GM21576 (cell line): ENCODE measurements around the gene TMF1.
A peak's percentile ranks its signal among the peaks of the same experiment; 100 is the strongest.

Experiments
- ATAC-seq: cut with Tn5 transposase; IDR thresholded peaks from one replicate; pipeline ENCODE4 v1.9.1; 2021; ENCODE audit warnings: mild to moderate bottlenecking, moderate library complexity; ENCODE audit not compliant: unreplicated experiment

Gene TMF1, protein sequence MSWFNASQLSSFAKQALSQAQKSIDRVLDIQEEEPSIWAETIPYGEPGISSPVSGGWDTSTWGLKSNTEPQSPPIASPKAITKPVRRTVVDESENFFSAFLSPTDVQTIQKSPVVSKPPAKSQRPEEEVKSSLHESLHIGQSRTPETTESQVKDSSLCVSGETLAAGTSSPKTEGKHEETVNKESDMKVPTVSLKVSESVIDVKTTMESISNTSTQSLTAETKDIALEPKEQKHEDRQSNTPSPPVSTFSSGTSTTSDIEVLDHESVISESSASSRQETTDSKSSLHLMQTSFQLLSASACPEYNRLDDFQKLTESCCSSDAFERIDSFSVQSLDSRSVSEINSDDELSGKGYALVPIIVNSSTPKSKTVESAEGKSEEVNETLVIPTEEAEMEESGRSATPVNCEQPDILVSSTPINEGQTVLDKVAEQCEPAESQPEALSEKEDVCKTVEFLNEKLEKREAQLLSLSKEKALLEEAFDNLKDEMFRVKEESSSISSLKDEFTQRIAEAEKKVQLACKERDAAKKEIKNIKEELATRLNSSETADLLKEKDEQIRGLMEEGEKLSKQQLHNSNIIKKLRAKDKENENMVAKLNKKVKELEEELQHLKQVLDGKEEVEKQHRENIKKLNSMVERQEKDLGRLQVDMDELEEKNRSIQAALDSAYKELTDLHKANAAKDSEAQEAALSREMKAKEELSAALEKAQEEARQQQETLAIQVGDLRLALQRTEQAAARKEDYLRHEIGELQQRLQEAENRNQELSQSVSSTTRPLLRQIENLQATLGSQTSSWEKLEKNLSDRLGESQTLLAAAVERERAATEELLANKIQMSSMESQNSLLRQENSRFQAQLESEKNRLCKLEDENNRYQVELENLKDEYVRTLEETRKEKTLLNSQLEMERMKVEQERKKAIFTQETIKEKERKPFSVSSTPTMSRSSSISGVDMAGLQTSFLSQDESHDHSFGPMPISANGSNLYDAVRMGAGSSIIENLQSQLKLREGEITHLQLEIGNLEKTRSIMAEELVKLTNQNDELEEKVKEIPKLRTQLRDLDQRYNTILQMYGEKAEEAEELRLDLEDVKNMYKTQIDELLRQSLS

DNA sequence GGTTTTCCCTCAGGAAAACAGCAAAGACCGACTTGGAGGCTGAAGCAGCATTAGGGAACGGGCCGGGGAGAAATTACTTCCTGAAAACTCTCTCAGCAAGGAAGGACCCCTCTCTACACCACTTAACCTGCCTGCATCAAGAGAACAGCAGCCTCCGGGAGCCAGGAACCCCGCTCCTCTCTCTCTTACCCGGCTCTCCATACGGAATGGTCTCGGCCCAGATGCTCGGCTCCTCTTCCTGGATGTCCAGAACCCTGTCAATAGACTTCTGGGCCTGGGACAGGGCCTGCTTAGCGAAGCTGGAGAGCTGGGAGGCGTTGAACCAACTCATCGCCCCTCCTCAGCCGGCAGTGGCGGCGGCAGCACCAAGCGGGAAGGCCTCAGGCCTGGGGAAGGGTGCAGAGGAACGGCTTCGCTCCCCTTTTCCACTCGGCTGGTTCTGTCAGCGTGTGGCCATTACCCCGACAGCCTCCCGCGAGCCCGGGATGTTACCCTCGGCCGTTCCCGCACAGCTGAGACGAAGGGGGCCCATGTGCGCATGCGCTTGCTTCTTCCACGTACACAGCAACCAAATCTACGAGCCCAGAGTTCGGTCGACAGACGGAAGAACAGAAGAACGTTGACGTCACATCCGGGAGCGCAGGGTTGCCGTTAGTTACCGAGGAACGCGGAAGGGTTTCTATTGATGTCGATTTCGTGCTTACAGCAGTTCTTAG, at the start of gene TMF1:
TMF1 (minus strand) TSS at position 578 of the 716 bp plus-strand sequence; CDS start at position 331, 247 bp downstream.
- ATAC-seq = peak; percentile 98

DNA sequence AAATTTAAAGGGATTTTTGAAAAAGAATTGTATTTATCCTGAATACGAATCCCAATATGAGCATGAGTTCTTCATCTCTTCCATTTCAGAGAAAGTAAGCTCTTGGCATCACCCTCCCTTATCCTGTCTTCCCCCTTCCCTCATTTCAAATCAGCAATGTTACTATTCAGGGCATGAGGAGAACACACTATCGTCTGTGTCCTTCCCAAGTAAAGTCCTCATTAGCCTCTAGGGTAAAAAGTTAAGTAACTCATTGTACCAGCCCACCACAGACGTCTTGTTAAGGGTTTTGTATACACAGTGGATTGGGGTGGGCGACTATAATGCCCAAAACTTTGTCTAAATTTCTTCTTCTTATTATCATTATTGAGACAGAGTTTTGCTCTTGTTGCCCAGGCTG, 47.4 kb upstream of the TMF1 start:
- no peak for ATAC-seq

DNA sequence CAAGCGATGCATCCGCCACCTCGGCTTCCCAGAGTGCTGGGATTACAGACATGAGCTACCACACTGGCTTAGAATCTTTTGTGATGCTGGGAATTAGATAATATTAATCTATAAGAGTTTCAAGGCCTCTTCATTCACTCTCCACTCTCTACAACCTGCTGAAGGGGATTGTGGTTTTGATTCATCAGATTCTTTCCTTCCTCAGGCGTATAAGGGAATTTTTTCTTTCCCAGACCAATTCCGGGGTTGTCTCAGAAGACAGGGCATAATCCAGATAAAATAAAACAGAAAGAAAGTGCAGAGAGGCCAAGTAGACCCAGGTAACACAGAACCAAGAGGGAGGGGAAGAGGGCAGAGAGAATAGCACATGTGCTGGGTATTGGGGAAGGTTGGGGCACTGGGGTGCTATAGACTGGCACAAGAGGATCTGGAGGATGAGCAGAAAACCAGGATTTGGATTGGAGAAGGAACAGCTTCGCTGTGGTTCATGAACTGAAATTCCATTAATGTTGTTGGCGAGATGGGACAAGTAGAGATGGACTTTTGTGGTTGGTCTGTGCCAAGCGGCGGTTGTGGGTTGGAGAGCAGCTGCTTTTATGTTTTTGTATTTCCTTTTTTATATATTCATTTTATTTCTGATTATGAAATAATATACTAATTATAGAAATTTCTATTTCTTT, 45.4 kb upstream of the TMF1 start:
- ATAC-seq = no peak

DNA sequence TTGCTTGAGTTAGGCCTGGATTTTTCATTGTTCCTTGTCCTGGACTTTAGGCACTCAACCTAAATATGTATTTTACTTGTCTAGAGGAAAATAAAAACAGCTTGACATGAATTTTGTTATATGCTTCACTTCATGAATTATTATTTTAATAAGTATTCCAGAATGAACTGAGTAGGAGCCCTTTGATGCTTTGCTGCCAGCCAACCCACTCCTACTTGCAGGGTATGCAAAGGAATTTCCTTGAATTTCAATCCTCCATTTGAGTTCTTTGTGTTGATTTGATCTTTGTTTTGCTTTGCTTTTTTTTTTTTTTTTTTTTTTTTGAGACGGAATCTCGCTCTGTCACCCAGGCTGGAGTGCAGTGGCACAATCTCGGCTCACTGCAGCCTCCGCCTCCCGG, 44.2 kb upstream of the TMF1 start:
- ATAC-seq = no peak

DNA sequence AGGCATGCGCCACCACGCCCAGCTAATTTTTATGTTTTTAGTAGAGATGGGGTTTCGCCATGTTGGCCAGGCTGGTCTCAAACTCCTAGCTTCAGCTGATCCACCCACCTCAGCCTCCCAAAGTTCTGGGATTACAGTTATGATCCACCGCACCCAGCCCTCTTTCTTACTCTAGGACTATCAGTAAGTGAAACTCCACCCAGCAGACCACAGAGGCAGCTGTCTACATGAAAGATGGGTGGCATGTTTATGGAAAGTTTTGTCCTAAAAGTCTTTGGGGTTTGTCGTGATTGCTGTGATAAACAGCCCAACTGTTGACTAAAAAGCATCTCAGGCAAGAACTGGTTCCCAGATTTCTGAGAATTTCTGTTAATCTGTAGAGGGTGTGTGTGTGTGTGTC, 43.5 kb upstream of the TMF1 start:
- ATAC-seq = no peak

DNA sequence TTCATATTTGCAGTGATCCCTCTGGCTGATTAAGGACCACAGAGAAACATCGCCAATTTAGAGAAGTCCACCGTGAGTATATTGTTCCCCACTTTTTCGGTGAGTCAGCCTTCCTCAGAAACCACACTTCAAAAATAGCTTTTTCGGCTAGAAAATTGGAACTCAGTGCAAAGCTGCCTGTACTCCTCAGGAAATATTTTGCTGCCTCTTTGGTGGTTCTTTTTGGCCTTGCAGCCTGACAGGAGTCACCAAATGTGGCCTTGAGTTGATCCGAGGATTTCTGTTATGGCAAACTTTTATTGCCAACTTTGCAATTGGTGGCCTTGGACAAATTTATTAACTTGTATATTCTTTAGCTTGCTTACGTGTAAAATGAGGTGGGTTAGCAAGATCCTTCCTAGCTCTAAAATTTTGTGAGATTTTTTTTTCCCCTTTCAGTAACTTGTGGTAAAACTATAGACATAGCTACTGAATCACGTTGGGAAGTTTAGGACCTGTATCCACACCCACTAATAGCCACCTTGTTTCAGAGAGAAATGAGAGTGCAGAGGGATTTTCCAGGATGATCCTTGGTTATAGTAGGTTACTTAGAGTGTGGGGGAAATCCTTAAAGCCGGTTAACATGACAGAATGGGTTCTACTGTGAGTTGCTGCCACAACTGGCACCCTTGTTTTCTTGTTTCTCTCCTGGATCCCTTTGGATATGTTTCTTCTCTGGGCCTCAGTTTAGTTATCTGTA, 42.5 kb upstream of the TMF1 start:
- ATAC-seq = no peak

DNA sequence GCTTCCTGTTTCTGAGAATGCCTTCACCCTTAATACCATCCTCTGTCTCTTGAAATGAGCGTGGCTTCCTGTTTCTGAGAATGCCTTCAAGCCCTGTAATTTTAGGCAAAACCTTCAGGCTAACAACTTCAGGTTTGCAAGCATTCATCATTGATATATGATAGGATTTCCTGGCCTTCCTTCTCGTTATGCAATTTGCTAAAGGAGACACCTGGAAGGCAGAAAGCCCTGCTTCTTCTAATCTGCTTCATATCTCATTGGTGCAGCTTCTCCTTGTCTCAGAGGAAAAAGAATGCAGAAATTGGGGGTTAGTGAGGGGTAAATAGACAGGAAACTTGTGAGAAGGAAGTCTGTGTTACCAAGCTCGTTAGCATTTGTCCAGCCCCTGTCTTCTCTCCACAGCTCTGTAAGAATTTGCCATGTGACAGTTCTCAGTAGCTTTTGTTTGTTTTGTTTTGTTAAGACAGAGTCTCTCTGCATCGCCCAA, 39.9 kb upstream of the TMF1 start:
- peak; percentile 75 for ATAC-seq

DNA sequence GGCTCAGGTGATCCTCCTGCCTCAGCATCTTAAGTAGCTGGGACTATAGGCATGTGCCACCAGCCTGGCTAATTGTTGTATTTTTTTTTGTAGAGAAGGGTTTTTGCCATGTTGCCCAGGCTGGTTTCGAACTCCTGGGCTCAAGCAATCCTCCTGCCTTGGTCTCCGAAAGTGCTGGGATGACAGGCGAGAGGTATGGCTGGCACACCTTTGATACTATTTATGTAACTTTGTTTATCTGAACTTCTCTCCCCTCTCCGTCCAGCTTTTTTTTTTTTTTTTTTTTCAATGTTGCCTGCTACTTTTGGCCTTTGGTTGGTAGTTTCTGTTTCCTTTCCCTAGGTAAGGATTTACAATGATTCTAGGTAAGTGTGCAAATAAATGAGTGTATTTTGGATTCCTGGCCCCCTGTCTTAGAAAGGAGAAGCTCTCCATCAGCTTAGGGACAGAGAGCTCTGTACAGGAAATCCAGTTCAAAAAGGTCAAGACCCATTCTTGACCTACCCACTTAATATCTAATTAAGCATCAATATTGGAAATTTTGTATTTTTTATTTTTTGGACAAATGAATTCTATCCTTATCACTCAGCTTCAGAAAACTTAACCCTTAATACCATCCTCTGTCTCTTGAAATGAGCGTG, 39.4 kb upstream of the TMF1 start:
- ATAC-seq = no peak

DNA sequence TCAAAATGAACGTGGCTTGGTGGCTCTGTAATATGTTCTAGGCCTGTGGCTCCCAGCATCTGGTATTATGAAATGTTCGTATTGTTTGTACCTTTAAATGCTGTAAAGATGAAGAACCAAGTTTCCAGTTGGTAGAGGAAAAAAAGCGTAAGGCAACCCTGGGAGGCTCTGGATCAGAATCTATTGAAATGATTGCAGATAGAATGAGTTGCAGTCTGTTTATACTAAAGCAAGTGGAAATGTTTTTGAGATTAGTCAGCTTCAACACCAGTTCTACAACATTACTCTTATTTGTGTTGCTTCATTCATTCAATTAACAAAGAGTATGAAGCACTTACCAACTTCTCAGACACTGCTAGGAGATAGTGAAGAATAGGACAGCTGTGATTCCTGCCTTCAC, 37.9 kb upstream of the TMF1 start:
- no peak for ATAC-seq

DNA sequence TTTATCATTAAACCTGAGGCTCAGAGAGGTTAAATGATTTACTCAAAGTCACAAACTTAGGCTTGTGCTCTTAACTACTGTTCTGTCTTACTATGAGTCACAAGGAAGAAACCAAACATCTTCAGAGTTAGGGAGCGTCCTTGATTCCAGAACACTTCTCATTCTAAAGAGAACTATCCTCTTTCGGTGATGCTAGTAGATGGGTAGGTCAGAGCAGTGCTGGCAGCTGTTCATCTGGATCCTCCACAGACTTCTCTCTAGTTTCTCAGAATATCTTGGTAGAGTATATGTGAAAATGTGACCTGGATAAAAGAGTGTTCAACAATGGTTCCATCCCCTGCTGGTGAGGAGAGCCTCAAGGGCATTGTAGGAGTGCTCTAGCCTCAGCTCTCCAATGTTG, 35.9 kb upstream of the TMF1 start:
- peak; percentile 16 for ATAC-seq

DNA sequence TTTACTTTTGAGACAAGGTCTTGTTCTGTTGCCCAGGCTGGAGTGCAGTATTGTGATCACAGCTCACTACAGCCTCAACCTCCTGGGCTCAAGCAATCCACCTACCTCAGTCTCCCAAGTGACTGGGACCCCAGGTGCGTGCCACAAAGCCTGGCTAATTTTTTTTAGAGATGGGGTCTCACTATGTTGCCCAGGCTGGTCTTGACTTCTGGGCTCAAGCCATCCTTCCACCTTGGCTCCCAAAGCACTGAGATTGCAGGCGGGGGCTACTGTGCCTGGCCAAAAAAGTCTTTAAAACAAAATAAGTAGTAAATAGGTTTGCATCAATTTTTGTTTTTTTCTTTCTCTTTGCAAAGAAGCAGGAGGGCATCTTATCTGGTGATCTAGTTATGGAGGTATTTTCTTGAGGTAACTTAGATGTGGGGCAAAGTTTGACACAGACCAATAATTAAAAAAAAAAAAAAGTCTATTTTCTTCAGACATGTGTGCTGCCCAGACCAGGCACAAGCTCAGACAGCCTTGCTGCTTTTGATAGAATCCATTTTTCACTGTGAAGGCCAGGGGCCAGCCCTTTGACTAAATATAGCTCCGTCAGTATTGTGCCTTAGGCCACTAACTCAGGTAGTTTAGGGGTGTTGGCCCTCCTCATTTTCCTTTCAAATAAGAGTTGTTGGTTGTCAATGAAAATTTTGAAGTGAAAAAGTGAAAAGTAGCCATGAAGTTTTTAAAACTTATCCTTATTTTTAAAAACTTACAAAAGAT, 35.1 kb upstream of the TMF1 start:
- no peak for ATAC-seq

DNA sequence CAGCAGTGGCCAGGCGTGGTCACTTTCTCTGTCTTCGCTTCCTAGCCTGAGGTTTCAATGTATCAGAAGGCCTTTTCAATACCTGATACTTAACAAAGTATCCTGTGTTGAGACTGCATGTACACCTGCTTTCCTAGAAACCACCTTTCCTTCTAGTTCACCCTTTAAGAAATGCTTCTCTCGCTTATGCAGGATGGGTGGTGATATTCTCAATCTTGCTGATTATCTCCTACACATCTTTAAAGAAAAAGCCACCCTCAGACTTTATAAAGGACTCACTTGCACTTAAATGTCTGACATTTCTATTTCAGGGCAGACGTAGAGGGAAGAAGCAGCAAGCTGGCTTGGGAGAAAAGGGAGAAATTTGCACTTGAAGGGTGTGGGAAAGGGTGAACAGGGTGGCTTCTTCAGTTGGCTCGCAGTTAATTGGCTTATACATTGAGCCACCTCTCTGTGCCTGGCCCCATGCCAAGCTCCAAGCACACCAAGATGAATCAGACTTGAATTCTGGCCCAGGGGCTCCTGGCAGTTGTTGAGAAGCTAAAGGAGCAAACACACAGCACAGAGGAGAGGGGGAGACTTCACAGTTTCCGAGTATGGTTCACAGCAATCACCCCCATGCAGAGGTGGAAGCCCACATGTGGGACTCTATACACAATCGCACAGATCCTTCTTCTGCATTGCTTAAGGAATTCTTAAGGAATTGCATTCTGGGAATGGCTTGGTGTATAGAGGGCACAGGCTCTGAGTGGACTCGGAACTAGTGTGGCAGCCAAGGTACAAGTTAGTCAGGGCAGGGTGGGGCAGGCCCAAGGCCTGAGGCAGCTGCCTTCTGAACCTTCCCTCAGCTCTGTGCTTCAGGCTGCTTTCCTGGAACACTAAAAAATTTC, 33.9 kb upstream of the TMF1 start:
- no peak for ATAC-seq

DNA sequence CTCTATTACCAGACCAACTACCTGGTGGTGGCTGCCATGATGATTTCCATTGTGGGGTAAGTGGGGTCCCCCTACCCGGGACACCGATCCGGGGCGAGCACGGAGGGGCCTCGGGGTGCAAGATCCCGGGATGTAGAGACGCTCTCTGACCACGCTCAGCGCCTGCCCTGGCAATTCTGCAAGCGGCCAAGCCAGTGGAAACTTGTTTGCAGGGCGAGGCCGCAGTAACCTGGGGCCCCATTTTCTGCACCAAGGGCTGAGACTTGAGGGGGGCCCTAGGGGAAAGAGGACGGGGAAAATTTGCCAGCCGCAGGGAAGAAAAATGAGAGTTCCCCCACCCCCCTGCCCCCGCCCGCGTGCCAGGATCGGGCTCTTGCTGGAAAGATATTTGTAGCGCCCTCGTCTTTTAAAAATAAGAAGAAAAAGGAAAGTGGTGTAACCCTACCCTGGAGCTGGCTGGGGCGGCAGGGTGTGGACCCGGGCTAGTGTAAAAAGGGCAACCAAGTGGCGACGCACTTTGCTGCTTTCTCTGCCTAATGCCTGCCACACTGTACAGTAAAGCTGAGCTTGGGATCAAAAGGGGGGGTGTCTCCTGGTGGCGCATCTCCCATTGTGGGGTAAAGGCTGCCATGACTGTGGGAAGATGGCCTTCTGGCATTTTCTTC, 33.2 kb upstream of the TMF1 start:
- ATAC-seq = no peak

DNA sequence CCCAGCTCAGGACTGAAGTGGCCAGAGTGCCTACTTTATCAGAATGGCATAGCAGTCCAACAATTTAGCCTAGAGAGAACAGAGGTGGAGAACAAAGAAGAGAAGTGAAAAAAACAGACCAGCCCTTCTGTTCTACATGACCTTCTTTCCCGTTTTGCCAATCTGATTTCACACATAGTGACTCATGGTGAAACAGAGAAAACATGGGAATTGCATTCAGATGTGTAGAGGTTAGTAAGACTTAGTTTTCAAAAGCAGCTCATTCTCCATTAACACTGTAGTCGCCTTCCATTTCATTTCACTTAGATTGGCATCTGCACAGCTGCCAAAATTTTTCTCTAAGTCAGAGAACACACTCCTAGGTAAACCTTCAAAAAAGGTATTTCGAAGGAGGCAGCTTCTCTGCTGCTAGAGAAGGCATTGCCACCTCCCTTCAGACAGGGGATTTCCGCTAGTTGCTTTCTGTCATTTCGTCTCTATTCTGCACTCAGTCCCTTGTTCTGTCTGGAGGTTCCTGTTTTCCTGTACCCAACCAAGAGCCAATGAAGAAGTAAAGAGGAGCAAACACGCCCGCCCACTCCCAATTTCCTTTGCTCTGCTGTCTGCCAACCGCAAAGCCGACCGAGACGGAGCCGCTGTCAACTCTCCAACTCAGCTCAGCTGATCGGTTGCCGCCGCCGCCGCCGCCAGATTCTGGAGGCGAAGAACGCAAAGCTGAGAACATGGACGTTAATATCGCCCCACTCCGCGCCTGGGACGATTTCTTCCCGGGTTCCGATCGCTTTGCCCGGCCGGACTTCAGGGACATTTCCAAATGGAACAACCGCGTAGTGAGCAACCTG, 32.4 kb upstream of the TMF1 start, which contains the start of gene ARL6IP5:
ARL6IP5 (plus strand) TSS at position 612 of the 842 bp plus-strand sequence; CDS start at position 723, 111 bp downstream.
- peak; percentile 46 for ATAC-seq

DNA sequence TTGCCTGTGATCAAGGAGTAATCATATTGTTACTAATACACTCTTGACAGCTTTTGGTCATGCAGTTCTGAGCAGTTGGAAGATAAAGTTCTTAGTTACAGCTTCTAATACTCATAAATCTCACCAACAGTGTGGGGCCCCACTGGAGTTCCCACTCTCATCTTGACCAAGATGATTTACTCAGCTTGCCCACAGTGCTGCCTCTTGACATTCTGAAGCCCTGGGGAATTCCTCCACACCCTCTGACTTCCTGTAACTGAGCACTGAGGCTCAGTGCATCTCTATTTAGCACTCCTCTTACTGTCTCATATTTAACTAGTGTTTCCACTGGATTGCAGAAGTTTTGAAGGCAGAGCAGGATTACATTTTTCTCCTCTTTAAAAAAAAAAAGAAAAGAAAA, 30.7 kb upstream of the TMF1 start:
- peak; percentile 56 for ATAC-seq

DNA sequence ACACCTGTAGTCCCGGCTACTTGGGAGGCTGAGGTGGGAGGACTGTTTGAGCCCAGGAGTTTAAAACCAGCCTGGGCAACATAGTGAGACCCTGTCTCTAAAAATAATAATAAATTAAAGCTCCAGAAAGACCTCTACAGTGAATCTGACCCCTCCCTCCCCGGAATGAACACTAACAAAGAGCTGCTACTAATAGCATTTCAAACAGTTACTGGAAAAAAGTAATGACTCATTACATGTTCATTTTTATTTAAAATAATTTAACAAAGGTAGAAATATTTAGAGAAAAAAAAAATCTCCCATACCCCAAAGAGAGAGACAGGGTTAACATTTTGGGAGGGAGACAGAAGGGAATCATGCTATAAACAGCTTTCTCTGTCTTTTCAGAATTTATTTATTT, 30.2 kb upstream of the TMF1 start:
- ATAC-seq = no peak
